Esophagus muscularis mucosa (tissue), 4 donors: ENCODE measurements around the gene RAB7B.

Experiments
- EP300 ChIP-seq: sonication (generic); formaldehyde crosslinking; IDR thresholded peaks from one replicate; pipeline ENCODE4 v1.6.1; 2017; ENCODE audit warnings: antibody characterized with exemption
- POLR2A ChIP-seq: fragments of 450-650 bp; IDR thresholded peaks from one replicate; pipeline ENCODE4 v1.6.1; 2017; ENCODE audit warnings: antibody characterized with exemption, moderate library complexity, mild to moderate bottlenecking, low read depth
- TF ChIP-seq, protein P1 (sequence below), 3 experiments: fragments of 200-600 bp in 2 of 3; fragments of 450-650 bp in 1 of 3; sonication (generic) in 2 of 3; IDR thresholded peaks; one replicate each; pipeline ENCODE4 v1.5.1; 2017 to 2019; ENCODE audit warnings: antibody characterized with exemption in 3 of 3, mild to moderate bottlenecking in 2 of 3, moderate library complexity in 1 of 3

DNA sequence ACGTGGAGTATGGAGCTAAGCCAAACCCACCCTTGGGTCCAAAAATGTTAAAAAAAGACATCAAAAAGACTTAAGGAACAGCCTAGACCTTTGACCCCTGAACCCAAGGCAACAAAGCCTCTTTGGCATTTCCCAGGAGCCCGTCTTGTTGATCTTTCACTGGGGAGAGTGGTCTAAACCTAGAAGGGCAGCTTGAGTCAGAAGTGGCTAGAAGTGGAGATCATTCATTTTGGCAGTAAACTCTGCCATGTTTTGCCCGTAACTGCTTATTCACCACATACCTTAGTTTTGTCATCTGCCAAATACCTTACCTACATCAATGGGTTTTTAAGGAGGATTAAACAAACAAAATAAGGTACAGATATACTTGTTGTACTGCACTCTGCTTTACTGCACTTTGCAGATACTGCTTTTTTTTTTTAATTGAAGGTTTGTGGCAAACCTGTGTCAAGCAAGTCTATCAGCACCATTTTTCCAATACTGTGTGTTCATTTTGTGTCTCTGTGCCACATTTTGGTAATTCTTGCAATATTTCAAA is 22.2 kb upstream of the RAB7B start:
- no peak for TF ChIP-seq POLR2A
- TF ChIP-seq, protein P1, sequence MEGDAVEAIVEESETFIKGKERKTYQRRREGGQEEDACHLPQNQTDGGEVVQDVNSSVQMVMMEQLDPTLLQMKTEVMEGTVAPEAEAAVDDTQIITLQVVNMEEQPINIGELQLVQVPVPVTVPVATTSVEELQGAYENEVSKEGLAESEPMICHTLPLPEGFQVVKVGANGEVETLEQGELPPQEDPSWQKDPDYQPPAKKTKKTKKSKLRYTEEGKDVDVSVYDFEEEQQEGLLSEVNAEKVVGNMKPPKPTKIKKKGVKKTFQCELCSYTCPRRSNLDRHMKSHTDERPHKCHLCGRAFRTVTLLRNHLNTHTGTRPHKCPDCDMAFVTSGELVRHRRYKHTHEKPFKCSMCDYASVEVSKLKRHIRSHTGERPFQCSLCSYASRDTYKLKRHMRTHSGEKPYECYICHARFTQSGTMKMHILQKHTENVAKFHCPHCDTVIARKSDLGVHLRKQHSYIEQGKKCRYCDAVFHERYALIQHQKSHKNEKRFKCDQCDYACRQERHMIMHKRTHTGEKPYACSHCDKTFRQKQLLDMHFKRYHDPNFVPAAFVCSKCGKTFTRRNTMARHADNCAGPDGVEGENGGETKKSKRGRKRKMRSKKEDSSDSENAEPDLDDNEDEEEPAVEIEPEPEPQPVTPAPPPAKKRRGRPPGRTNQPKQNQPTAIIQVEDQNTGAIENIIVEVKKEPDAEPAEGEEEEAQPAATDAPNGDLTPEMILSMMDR (IDR thresholded peaks at IDR 0.05), result no peak
- TF ChIP-seq EP300, result no peak
